GM13977 (cell line): ENCODE results near the gene MESD.
A peak's percentile ranks its signal among the peaks of the same experiment; 100 is the strongest.

Experiments
- DNase-seq: peaks from one replicate; pipeline ENCODE4 v3.0.0; 2012; ENCODE audit warnings: low spot score
- CTCF ChIP-seq: IDR thresholded peaks from 2 replicates; pipeline ENCODE4 v1.5.1; 2012; ENCODE audit warnings: mild to moderate bottlenecking, control low read depth; ENCODE audit not compliant: insufficient read depth; ENCODE audit errors: extremely low read depth, missing control alignments
- in situ Hi-C: fragments of 300-500 bp; cut with MboI; formaldehyde crosslinking; loops from one replicate; pipeline ENCODE4 v1.12.0; 2022; ENCODE audit warnings: low sequenced_read_pairs, low pct_unique_long_range_greater_than_20kb, mixed read lengths, inconsistent platforms; ENCODE audit not compliant: unreplicated experiment

Gene MESD

GRCh38 chr15:80979538-80980200 is 9.9 kb downstream of the MESD start:
- DNase-seq = no peak
- no peak for TF ChIP-seq CTCF
- in situ Hi-C loops = loop anchor here (10.0 to 25.0 kb wide), 2 partner anchors 308 to 525 kb away; no protein-coding TSS in a partner anchor

- DNase-seq = no peak
- in situ Hi-C loops = loop anchor here (10.0 to 25.0 kb wide), 2 partner anchors 308 to 524 kb away; no protein-coding TSS in a partner anchor
- no peak for TF ChIP-seq CTCF
Observed at GRCh38 chr15:80978685-80979329, 10.8 kb downstream of the MESD start.

GRCh38 chr15:80977627-80978036 is 12.0 kb downstream of the MESD start:
- in situ Hi-C loops = loop anchor here (10.0 to 25.0 kb wide), 2 partner anchors 310 to 523 kb away; no protein-coding TSS in a partner anchor
- TF ChIP-seq CTCF = peak; percentile 46
- no peak for DNase-seq

- in situ Hi-C loops = loop anchor here (10.0 to 25.0 kb wide), 2 partner anchors 310 to 522 kb away; no protein-coding TSS in a partner anchor
- TF ChIP-seq CTCF = no peak
- no peak for DNase-seq
Observed at GRCh38 chr15:80976851-80977250, 12.8 kb downstream of the MESD start.

GRCh38 chr15:80974914-80975313 is 14.7 kb downstream of the MESD start:
- no peak for TF ChIP-seq CTCF
- in situ Hi-C loops = loop anchor here (10.0 to 25.0 kb wide), 2 partner anchors 312 to 520 kb away; no protein-coding TSS in a partner anchor
- no peak for DNase-seq

GRCh38 chr15:80972276-80972675 is 17.3 kb downstream of the MESD start:
- in situ Hi-C loops = loop anchor here (10.0 kb wide), 1 partner anchor 517 kb away; no protein-coding TSS in a partner anchor
- TF ChIP-seq CTCF = no peak
- DNase-seq = no peak
